ENCODE results near the gene C9orf50. TPM values are rescaled to one million over a fixed set of nuclear protein-coding genes. Genes with fewer than 3 reads are reported as not detected.

C9orf50 gene
- total and polyA plus RNA-seq, 2 experiments from 2014 or later: not detected

DNA sequence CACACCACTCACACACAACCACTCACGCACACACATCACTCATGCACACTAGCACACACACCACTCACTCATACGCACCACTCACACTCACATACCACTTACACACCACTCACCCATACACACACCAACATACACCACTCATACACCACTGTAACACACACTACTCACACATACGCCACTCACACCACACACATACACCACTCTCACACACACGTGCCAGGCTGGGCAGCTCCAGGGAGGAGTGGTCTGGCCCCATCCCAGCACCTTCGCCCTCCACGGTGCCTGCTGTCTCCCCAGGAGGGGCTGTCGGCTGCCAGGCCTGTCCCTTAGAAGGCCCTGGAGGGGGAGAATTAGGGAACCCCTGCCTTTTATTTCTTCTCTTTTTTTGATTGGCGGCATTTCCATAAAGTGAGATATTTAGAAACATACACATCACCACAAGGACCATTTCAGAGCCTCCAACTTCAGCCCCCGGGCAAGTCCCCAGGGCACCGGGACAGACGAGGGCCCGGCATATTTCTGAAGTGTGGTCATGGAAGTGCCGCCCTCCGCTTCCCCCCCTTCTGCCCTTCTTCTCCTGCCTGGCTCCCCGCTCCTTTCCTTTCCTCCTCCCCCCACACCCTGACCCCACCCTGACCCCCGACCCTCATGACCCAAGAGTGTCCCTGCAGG is 27.3 kb upstream of the C9orf50 start:
- Mint-ChIP-seq H3K4me1 (no peaks in the 10 kb centered on the region), H3K4me3 (no peak overlapping the region), H3K36me3 (ENCODE audit: low read depth) (no peaks in the 10 kb centered on the region), H3K27me3 (ENCODE audit: insufficient read depth, low read depth, poor library complexity) (peaks cover 14% of the 10 kb centered on the region), H3K9me3 (no peaks in the 10 kb centered on the region; the same call in 2 of the 3 replicates), H3K27ac (no peak overlapping the region)
- Histone ChIP-seq H3K79me2 (replicated peaks; ENCODE audit: insufficient read depth) (no peaks in the 10 kb centered on the region), H3K4me3 (no peak overlapping the region), H3K4me1 (ENCODE audit: insufficient read depth) (no peaks in the 10 kb centered on the region), H3K36me3 (ENCODE audit: insufficient read depth) (no peaks in the 10 kb centered on the region), H3F3A (replicated peaks; ENCODE audit: low read depth) (no peaks in the 10 kb centered on the region), H3K27ac (ENCODE audit: low read depth) (no peak overlapping the region), H2AFZ (no peak overlapping the region), H3K9me2 (ENCODE audit: insufficient read depth) (no peaks in the 10 kb centered on the region), H3K27me3 (ENCODE audit: insufficient read depth) (no peaks in the 10 kb centered on the region), H4K20me1 (replicated peaks; ENCODE audit: insufficient read depth) (no peaks in the 10 kb centered on the region), H3K4me2 (no peak overlapping the region)
- no peak for ATAC-seq
- no peak for DNase-seq (ENCODE audit: low spot score)
- TF ChIP-seq EZH2phosphoT487 (IDR thresholded peaks at IDR 0.05; ENCODE audit: unreplicated experiment): no peak
- TF ChIP-seq EZH2 (IDR thresholded peaks at IDR 0.05; ENCODE audit: low read depth, unreplicated experiment): no peak
- no peak for TF ChIP-seq ZNF331 (CRISPR knock-in tag; IDR thresholded peaks at IDR 0.05; ENCODE audit: low read depth)
- TF ChIP-seq, protein P1, sequence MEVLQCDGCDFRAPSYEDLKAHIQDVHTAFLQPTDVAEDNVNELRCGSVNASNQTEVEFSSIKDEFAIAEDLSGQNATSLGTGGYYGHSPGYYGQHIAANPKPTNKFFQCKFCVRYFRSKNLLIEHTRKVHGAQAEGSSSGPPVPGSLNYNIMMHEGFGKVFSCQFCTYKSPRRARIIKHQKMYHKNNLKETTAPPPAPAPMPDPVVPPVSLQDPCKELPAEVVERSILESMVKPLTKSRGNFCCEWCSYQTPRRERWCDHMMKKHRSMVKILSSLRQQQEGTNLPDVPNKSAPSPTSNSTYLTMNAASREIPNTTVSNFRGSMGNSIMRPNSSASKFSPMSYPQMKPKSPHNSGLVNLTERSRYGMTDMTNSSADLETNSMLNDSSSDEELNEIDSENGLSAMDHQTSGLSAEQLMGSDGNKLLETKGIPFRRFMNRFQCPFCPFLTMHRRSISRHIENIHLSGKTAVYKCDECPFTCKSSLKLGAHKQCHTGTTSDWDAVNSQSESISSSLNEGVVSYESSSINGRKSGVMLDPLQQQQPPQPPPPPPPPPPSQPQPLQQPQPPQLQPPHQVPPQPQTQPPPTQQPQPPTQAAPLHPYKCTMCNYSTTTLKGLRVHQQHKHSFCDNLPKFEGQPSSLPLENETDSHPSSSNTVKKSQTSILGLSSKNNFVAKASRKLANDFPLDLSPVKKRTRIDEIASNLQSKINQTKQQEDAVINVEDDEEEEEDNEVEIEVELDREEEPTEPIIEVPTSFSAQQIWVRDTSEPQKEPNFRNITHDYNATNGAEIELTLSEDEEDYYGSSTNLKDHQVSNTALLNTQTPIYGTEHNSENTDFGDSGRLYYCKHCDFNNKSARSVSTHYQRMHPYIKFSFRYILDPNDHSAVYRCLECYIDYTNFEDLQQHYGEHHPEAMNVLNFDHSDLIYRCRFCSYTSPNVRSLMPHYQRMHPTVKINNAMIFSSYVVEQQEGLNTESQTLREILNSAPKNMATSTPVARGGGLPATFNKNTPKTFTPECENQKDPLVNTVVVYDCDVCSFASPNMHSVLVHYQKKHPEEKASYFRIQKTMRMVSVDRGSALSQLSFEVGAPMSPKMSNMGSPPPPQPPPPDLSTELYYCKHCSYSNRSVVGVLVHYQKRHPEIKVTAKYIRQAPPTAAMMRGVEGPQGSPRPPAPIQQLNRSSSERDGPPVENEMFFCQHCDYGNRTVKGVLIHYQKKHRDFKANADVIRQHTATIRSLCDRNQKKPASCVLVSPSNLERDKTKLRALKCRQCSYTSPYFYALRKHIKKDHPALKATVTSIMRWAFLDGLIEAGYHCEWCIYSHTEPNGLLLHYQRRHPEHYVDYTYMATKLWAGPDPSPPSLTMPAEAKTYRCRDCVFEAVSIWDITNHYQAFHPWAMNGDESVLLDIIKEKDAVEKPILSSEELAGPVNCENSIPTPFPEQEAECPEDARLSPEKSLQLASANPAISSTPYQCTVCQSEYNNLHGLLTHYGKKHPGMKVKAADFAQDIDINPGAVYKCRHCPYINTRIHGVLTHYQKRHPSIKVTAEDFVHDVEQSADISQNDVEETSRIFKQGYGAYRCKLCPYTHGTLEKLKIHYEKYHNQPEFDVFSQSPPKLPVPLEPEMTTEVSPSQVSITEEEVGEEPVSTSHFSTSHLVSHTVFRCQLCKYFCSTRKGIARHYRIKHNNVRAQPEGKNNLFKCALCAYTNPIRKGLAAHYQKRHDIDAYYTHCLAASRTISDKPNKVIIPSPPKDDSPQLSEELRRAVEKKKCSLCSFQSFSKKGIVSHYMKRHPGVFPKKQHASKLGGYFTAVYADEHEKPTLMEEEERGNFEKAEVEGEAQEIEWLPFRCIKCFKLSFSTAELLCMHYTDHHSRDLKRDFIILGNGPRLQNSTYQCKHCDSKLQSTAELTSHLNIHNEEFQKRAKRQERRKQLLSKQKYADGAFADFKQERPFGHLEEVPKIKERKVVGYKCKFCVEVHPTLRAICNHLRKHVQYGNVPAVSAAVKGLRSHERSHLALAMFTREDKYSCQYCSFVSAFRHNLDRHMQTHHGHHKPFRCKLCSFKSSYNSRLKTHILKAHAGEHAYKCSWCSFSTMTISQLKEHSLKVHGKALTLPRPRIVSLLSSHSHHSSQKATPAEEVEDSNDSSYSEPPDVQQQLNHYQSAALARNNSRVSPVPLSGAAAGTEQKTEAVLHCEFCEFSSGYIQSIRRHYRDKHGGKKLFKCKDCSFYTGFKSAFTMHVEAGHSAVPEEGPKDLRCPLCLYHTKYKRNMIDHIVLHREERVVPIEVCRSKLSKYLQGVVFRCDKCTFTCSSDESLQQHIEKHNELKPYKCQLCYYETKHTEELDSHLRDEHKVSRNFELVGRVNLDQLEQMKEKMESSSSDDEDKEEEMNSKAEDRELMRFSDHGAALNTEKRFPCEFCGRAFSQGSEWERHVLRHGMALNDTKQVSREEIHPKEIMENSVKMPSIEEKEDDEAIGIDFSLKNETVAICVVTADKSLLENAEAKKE (CRISPR knock-in tag; IDR thresholded peaks at IDR 0.05): no peak
- TF ChIP-seq, protein P2, sequence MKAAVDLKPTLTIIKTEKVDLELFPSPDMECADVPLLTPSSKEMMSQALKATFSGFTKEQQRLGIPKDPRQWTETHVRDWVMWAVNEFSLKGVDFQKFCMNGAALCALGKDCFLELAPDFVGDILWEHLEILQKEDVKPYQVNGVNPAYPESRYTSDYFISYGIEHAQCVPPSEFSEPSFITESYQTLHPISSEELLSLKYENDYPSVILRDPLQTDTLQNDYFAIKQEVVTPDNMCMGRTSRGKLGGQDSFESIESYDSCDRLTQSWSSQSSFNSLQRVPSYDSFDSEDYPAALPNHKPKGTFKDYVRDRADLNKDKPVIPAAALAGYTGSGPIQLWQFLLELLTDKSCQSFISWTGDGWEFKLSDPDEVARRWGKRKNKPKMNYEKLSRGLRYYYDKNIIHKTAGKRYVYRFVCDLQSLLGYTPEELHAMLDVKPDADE (IDR thresholded peaks at IDR 0.05): no peak
- TF ChIP-seq ZNF114 (CRISPR knock-in tag; IDR thresholded peaks at IDR 0.05): no peak
- TF ChIP-seq NANOG (IDR thresholded peaks at IDR 0.05; ENCODE audit: borderline replicate concordance): no peak
- no peak for TF ChIP-seq POLR2AphosphoS5 (IDR thresholded peaks at IDR 0.05; ENCODE audit: low read depth)
- no peak for TF ChIP-seq JUNB (IDR thresholded peaks at IDR 0.05; ENCODE audit: unreplicated experiment)
- TF ChIP-seq, protein P3, sequence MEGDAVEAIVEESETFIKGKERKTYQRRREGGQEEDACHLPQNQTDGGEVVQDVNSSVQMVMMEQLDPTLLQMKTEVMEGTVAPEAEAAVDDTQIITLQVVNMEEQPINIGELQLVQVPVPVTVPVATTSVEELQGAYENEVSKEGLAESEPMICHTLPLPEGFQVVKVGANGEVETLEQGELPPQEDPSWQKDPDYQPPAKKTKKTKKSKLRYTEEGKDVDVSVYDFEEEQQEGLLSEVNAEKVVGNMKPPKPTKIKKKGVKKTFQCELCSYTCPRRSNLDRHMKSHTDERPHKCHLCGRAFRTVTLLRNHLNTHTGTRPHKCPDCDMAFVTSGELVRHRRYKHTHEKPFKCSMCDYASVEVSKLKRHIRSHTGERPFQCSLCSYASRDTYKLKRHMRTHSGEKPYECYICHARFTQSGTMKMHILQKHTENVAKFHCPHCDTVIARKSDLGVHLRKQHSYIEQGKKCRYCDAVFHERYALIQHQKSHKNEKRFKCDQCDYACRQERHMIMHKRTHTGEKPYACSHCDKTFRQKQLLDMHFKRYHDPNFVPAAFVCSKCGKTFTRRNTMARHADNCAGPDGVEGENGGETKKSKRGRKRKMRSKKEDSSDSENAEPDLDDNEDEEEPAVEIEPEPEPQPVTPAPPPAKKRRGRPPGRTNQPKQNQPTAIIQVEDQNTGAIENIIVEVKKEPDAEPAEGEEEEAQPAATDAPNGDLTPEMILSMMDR (conservative IDR thresholded peaks at IDR 0.05; ENCODE audit: low read depth in 2 of 2): no peak
- TF ChIP-seq, protein P4, sequence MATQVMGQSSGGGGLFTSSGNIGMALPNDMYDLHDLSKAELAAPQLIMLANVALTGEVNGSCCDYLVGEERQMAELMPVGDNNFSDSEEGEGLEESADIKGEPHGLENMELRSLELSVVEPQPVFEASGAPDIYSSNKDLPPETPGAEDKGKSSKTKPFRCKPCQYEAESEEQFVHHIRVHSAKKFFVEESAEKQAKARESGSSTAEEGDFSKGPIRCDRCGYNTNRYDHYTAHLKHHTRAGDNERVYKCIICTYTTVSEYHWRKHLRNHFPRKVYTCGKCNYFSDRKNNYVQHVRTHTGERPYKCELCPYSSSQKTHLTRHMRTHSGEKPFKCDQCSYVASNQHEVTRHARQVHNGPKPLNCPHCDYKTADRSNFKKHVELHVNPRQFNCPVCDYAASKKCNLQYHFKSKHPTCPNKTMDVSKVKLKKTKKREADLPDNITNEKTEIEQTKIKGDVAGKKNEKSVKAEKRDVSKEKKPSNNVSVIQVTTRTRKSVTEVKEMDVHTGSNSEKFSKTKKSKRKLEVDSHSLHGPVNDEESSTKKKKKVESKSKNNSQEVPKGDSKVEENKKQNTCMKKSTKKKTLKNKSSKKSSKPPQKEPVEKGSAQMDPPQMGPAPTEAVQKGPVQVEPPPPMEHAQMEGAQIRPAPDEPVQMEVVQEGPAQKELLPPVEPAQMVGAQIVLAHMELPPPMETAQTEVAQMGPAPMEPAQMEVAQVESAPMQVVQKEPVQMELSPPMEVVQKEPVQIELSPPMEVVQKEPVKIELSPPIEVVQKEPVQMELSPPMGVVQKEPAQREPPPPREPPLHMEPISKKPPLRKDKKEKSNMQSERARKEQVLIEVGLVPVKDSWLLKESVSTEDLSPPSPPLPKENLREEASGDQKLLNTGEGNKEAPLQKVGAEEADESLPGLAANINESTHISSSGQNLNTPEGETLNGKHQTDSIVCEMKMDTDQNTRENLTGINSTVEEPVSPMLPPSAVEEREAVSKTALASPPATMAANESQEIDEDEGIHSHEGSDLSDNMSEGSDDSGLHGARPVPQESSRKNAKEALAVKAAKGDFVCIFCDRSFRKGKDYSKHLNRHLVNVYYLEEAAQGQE (IDR thresholded peaks at IDR 0.05; ENCODE audit: unreplicated experiment): no peak
- TF ChIP-seq CREB1 (CRISPR knock-in tag; IDR thresholded peaks at IDR 0.05; ENCODE audit: low read depth): no peak
- TF ChIP-seq STAT1 (IDR thresholded peaks at IDR 0.05; ENCODE audit: unreplicated experiment): no peak

Data from GM23338 (cell line).